MM.1S (cell line): Measurements from ENCODE around the gene LRWD1.
A peak's percentile ranks its signal among the peaks of the same experiment; 100 is the strongest.

Experiments
- DNase-seq: peaks from one replicate; pipeline ENCODE4 v3.0.0-alpha.2; 2015
- H2AFZ ChIP-seq: fragments of 300-600 bp; sonication (generic); 2 replicates; pipeline ENCODE4 v1.6.0; 2016; ENCODE audit warnings: antibody characterized with exemption, low read length
- H3F3A ChIP-seq: fragments of 300-600 bp; sonication (generic); 2 replicates; pipeline ENCODE4 v1.6.1; 2016; ENCODE audit warnings: mild to moderate bottlenecking, antibody characterized with exemption, low read length, moderate library complexity, mixed read lengths; ENCODE audit not compliant: insufficient read depth
- H3K27ac ChIP-seq: fragments of 300-600 bp; sonication (generic); 2 replicates; pipeline ENCODE4 v1.5.1; 2016; ENCODE audit warnings: mild to moderate bottlenecking, low read length
- H3K27me3 ChIP-seq: fragments of 300-600 bp; sonication (generic); replicated peaks from 2 replicates; pipeline ENCODE4 v1.6.0; 2016; ENCODE audit warnings: low read length; ENCODE audit not compliant: insufficient read depth
- H3K36me3 ChIP-seq: fragments of 300-600 bp; sonication (generic); replicated peaks from 2 replicates; pipeline ENCODE4 v1.6.1; 2016; ENCODE audit warnings: mild to moderate bottlenecking, low read length, mixed read lengths; ENCODE audit not compliant: insufficient read depth
- H3K4me1 ChIP-seq: fragments of 300-600 bp; sonication (generic); 2 replicates; pipeline ENCODE4 v1.6.1; 2016; ENCODE audit warnings: low read length, mixed read lengths
- H3K4me2 ChIP-seq: fragments of 300-600 bp; sonication (generic); 2 replicates; pipeline ENCODE4 v1.6.0; 2016; ENCODE audit warnings: low read depth, low read length
- H3K4me3 ChIP-seq: fragments of 300-600 bp; sonication (generic); 2 replicates; pipeline ENCODE4 v1.5.1; 2016; ENCODE audit warnings: low read length, mixed read lengths
- H3K79me2 ChIP-seq: fragments of 300-600 bp; sonication (generic); 2 replicates; pipeline ENCODE4 v1.6.1; 2016; ENCODE audit warnings: mixed run types, low read length, mixed read lengths
- H3K9ac ChIP-seq: fragments of 300-600 bp; sonication (generic); 2 replicates; pipeline ENCODE4 v1.6.1; 2016; ENCODE audit warnings: low read length, mixed read lengths
- H3K9me2 ChIP-seq: fragments of 300-600 bp; sonication (generic); replicated peaks from 2 replicates; pipeline ENCODE4 v1.6.1; 2016; ENCODE audit warnings: mild to moderate bottlenecking, low read length, mixed read lengths; ENCODE audit not compliant: insufficient read depth
- H3K9me3 ChIP-seq: fragments of 300-600 bp; sonication (generic); replicated peaks from 2 replicates; pipeline ENCODE4 v1.6.1; 2016; ENCODE audit warnings: mild to moderate bottlenecking, low read length, mixed read lengths; ENCODE audit not compliant: insufficient read depth
- H4K20me1 ChIP-seq: fragments of 300-600 bp; sonication (generic); 2 replicates; pipeline ENCODE4 v1.6.1; 2016; ENCODE audit warnings: mild to moderate bottlenecking, low read length, moderate library complexity, mixed read lengths; ENCODE audit not compliant: insufficient read depth
- EZH2 ChIP-seq: fragments of 300-600 bp; sonication (generic); optimal IDR thresholded peaks from 2 replicates; pipeline ENCODE3; 2017; ENCODE audit warnings: low read depth, mild to moderate bottlenecking, antibody characterized with exemption, low read length, mixed read lengths
- EZH2phosphoT487 ChIP-seq: fragments of 300-600 bp; sonication (generic); IDR thresholded peaks from 2 replicates; pipeline ENCODE4 v1.6.1; 2018; ENCODE audit warnings: antibody characterized with exemption, low read length
- TF ChIP-seq, protein P1 (sequence below): fragments of 300-600 bp; sonication (generic); IDR thresholded peaks from 2 replicates; pipeline ENCODE4 v1.5.1; 2016; ENCODE audit warnings: antibody characterized with exemption, low read length, mixed read lengths

The LRWD1 gene

DNA sequence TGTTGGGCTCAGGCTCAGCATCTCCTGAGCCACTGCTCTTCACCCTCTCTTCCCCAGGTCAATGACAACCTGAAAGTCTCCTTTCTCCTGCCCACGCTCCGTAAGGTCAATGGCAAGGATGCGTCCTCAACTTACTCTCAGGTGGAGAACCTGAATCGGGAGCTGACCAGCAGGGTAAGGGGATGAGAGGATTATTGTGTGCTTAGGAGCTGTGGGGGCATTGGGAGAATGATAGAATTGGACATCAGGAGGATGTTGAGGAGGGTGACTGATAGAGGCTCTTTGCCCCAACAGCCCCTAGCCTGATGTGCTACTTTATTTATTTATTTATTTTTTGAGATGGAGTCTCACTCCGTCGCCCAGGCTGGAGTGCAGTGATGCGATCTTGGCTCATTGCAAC, 1.3 kb downstream of the LRWD1 start:
- H3K4me2 ChIP-seq = peak overlapping the region; percentile 98
- peak overlapping the region; percentile 88; the same call in 1 of the 2 replicates for H3K9ac ChIP-seq
- H4K20me1 ChIP-seq = no peaks in the 10 kb centered on the region
- H3K9me3 ChIP-seq = no peaks in the 10 kb centered on the region
- peak overlapping the region; percentile 100 for H3K4me3 ChIP-seq
- no peak for DNase-seq
- no peaks in the 10 kb centered on the region for H3K9me2 ChIP-seq
- H3F3A ChIP-seq = peaks cover 11% of the 10 kb centered on the region
- H2AFZ ChIP-seq = no peak overlapping the region
- H3K4me1 ChIP-seq = peaks cover 10% of the 10 kb centered on the region; the same call in 1 of the 2 replicates
- H3K36me3 ChIP-seq = no peaks in the 10 kb centered on the region
- no peaks in the 10 kb centered on the region for H3K27me3 ChIP-seq
- H3K79me2 ChIP-seq = peaks cover 72% of the 10 kb centered on the region
- peak overlapping the region; percentile 78; the same call in 1 of the 2 replicates for H3K27ac ChIP-seq
- no peak for TF ChIP-seq EZH2phosphoT487

DNA sequence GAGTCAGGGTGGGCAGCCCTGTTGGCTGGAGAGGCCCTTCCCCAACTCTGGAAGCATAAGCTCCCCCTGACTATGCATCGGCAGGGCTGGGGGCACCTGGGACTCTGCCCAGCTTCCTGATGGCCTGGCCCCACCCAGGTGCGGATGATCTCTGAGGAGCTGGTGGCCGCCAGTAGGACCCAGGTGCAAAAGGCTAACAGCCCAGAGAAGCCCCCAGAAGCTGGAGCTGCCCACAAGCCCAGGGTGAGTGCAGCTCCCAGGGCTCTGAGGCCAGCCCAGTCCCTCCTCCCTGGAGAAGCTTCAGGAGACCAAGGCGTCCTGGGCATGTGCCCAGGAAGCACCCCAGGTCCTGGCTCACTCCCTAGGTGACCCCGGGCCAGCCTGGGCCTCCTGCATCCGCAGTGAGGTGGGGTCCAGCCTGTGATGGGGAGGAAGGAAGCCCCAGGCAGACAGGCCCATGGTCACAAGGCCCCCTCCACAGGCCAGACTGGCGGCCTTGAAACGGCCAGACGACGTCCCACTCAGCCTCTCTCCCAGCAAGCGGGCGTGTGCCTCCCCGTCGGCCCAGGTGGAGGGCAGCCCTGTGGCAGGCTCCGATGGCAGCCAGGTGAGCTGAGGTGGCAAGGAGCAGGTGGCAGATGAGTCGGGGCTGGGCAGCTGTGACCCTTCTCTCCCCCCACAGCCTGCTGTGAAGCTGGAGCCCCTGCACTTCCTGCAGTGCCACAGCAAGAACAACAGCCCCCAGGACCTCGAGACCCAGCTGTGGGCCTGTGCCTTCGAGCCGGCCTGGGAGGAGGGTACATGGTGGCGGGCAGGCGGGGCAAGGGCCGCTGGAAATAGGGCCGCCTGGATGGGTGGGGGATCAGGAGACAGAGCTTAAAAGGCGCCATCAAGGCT, 3.0 kb downstream of the LRWD1 start:
- DNase-seq = no peak
- H4K20me1 ChIP-seq = no peaks in the 10 kb centered on the region

DNA sequence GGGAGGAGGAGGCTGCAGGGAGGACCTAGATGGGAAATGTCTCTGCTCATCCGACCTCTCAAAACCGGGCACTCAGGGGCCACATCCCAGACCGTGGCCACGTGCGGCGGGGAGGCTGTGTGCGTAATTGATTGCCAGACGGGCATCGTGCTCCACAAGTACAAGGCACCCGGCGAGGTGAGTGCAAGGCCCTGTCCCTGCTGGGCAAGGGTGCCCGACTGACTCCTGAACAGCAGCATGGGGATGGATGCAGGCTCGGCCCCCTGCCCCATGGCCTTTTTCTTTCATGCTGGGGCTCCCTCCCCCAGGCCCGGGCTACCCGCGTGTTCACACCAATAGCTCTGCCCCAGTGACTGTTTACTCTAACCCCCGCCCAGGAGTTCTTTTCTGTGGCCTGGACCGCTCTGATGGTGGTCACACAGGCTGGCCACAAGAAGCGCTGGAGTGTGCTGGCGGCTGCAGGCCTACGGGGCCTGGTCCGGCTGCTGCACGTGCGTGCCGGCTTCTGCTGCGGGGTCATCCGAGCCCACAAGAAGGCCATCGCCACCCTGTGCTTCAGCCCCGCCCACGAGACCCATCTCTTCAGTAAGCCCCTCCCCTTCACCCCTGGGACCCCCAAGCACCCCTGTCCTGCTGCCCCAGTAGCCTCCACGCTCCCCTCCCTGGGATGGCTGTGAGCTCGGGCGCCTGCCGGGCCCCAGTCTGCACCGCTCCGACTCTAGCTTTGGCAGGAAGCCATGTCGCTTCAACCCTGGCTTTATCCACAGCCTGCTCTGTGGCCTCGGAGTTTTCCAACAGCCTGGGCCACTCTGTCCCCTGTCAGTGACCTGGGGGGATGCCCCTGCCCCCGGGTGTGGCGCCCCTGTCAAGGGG, 3.9 kb downstream of the LRWD1 start:
- Histone ChIP-seq H3K9me3 (no peaks in the 10 kb centered on the region), H3K9ac (no peak overlapping the region), H3K27ac (no peak overlapping the region), H3K9me2 (no peaks in the 10 kb centered on the region), H3K4me3 (no peak overlapping the region), H3K4me1 (peaks cover 6% of the 10 kb centered on the region; the same call in 1 of the 2 replicates), H4K20me1 (no peaks in the 10 kb centered on the region), H3F3A (peaks cover 11% of the 10 kb centered on the region), H3K27me3 (no peaks in the 10 kb centered on the region), H3K79me2 (peaks cover 75% of the 10 kb centered on the region), H3K4me2 (no peak overlapping the region), H3K36me3 (no peaks in the 10 kb centered on the region; the same call in 1 of the 2 replicates), H2AFZ (no peak overlapping the region)
- peak; percentile 2 for DNase-seq
- TF ChIP-seq EZH2 = no peak
- TF ChIP-seq EZH2phosphoT487 = no peak
- TF ChIP-seq, protein P1, sequence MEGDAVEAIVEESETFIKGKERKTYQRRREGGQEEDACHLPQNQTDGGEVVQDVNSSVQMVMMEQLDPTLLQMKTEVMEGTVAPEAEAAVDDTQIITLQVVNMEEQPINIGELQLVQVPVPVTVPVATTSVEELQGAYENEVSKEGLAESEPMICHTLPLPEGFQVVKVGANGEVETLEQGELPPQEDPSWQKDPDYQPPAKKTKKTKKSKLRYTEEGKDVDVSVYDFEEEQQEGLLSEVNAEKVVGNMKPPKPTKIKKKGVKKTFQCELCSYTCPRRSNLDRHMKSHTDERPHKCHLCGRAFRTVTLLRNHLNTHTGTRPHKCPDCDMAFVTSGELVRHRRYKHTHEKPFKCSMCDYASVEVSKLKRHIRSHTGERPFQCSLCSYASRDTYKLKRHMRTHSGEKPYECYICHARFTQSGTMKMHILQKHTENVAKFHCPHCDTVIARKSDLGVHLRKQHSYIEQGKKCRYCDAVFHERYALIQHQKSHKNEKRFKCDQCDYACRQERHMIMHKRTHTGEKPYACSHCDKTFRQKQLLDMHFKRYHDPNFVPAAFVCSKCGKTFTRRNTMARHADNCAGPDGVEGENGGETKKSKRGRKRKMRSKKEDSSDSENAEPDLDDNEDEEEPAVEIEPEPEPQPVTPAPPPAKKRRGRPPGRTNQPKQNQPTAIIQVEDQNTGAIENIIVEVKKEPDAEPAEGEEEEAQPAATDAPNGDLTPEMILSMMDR = no peak

More for the DNA sequence above, 3.0 kb downstream of the LRWD1 start:
- no peak overlapping the region for H2AFZ ChIP-seq
- peaks cover 11% of the 10 kb centered on the region for H3F3A ChIP-seq
- peaks cover 10% of the 10 kb centered on the region; the same call in 1 of the 2 replicates for H3K4me1 ChIP-seq
- no peaks in the 10 kb centered on the region for H3K9me3 ChIP-seq
- no peaks in the 10 kb centered on the region; the same call in 1 of the 2 replicates for H3K36me3 ChIP-seq
- TF ChIP-seq, protein P1 = no peak
- TF ChIP-seq EZH2phosphoT487 (no peak), EZH2 (no peak)
- no peak overlapping the region for H3K27ac ChIP-seq
- H3K4me2 ChIP-seq = no peak overlapping the region
- no peak overlapping the region for H3K9ac ChIP-seq
- peaks cover 73% of the 10 kb centered on the region for H3K79me2 ChIP-seq
- H3K4me3 ChIP-seq = no peak overlapping the region
- H3K27me3 ChIP-seq = no peaks in the 10 kb centered on the region
- no peaks in the 10 kb centered on the region for H3K9me2 ChIP-seq
